Spleen (tissue), 11 donors: ENCODE measurements around the gene SSBP2. TPM values are rescaled to one million over a fixed set of nuclear protein-coding genes. Genes with fewer than 3 reads are reported as not detected.
A peak's percentile ranks its signal among the peaks of the same experiment; 100 is the strongest.

ENCODE experiments used
- DNase-seq: peaks from one replicate; pipeline ENCODE4 v3.0.0-alpha.2; 2020
- H3K27ac ChIP-seq, 8 donors: fragments of 200-600 bp; sonication (generic) in 7 of 8; 1 replicate in 4 of 8; 2 replicates in 4 of 8; pipeline versions ENCODE4 v1.5.0 to v1.8.0; 2016 to 2021; ENCODE audit warnings: inconsistent platforms in 4 of 8, mild to moderate bottlenecking in 4 of 8, moderate library complexity in 1 of 8
- H3K27me3 ChIP-seq, 7 donors: fragments of 200-600 bp; sonication (generic) in 6 of 7; replicated peaks in 1 of 7; 1 replicate in 4 of 7; 2 replicates in 3 of 7; pipeline versions ENCODE4 v1.5.0 to v1.8.0; 2016 to 2021; ENCODE audit warnings: inconsistent platforms in 3 of 7, mild to moderate bottlenecking in 1 of 7
- H3K36me3 ChIP-seq, 6 donors: fragments of 200-600 bp; sonication (generic) in 5 of 6; 1 replicate in 4 of 6; 2 replicates in 2 of 6; pipeline versions ENCODE4 v1.5.0 to v1.8.0; 2016 to 2021; ENCODE audit warnings: inconsistent platforms in 2 of 6
- H3K4me1 ChIP-seq, 6 donors: fragments of 200-600 bp; sonication (generic) in 5 of 6; 1 replicate in 3 of 6; 2 replicates in 3 of 6; pipeline versions ENCODE4 v1.5.0 to v1.8.0; 2016 to 2021; ENCODE audit warnings: inconsistent platforms in 3 of 6
- H3K4me3 ChIP-seq, 8 donors: fragments of 200-600 bp; sonication (generic) in 7 of 8; 1 replicate in 4 of 8; 2 replicates in 4 of 8; pipeline versions ENCODE4 v1.5.0 to v1.8.0; 2016 to 2021; ENCODE audit warnings: inconsistent platforms in 4 of 8, mild to moderate bottlenecking in 4 of 8, moderate library complexity in 2 of 8
- H3K9me3 ChIP-seq, 8 donors: fragments of 200-600 bp; sonication (generic) in 7 of 8; 1 replicate in 4 of 8; 2 replicates in 4 of 8; pipeline versions ENCODE4 v1.5.0 to v1.8.0; 2016 to 2021; ENCODE audit warnings: inconsistent platforms in 4 of 8
- POLR2A ChIP-seq, 3 donors: fragments of 450-650 bp; IDR thresholded peaks; one replicate each; pipeline ENCODE4 v1.5.1; 2017; ENCODE audit warnings: antibody characterized with exemption in 3 of 3, mild to moderate bottlenecking in 1 of 3
- POLR2AphosphoS5 ChIP-seq, 3 donors: sonication (generic); formaldehyde crosslinking; IDR thresholded peaks; one replicate each; pipeline ENCODE4 v1.5.1; 2017; ENCODE audit warnings: antibody characterized with exemption in 3 of 3
- WGBS, 5 donors: extraction: QIAGEN DNeasy Blood & Tissue Kit in 3 of 5; methylation state at CpG; one replicate each; pipeline versions ENCODE4 v1.1.5 to v1.1.7; 2013 to 2018; 5-methylcytosine and 5-hydroxymethylcytosine counted together
- intact Hi-C: fragments of 100-400 bp; cut with DNase I; formaldehyde crosslinking; loops from one replicate; pipeline ENCODE4 v1.15.0; 2023; ENCODE audit warnings: low total_unique reads
- polyA plus RNA-seq, 3 donors: library from polyadenylated mRNA; stranded (reverse); fragments of 200-250 nt; gene quantifications; one replicate each; pipeline ENCODE4 v1.2.1, GENCODE V29; 2013
- total RNA-seq, 7 donors: library from RNA; depleted of rRNA in 3 of 7; stranded (reverse); fragments of >200 nt in 3 of 7; fragmentation: NEBNext Ultra II Directional in 4 of 7; extraction: Animal tissue kit (Norgen Biotek cat#: 25700) in 4 of 7; gene quantifications; one replicate each; pipeline versions ENCODE4 v1.1.0 to v1.2.1, GENCODE V29; 2016 to 2021
- TF ChIP-seq, protein P1 (sequence below), 11 experiments: fragments of 200-600 bp in 7 of 11; fragments of 450-650 bp in 4 of 11; sonication (generic) in 4 of 11; IDR thresholded peaks in 8 of 11; conservative IDR thresholded peaks in 3 of 11; 1 replicate in 7 of 11; 2 replicates in 4 of 11; pipeline versions ENCODE4 v1.4.0 to v1.8.0; 2016 to 2021; ENCODE audit warnings: antibody characterized with exemption in 11 of 11, inconsistent platforms in 4 of 11, mild to moderate bottlenecking in 1 of 11
- donor health status: healthy with polysubstance abuse.
- donor health status: DM: no; HTN: no; CAD: no; lungs with moderate emphysema.
- donor health status: DM: no; HTN: no; CAD: no.
- donor health status: Bipolar disorder and iron deficiency.
- donor health status: healthy.
- donor health status: DM: no; HTN: no; CAD: no.
- donor health status: DM: yes; HTN: yes; CAD: no.

SSBP2 gene
- total and polyA plus RNA-seq, 10 donors: 12.2 to 40.8 (median 29.6) TPM

DNA sequence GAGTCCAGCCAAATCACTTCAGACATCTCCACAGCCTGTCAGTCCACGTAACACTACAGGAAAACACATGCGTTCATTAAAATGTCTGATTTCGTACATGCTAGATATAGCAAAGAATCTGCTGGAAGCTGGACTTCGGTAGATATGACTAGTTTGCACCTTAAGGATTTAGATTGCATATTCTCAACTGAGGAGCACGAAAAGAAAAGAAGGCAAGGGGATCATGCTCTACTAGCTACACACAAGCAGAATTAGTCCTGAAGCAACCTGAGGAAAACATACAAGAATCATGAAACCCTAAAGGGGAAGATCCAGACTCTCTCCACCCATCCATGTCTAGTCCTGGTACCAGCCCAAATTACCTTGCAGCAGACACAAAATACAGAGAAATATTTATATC, 36.1 kb upstream of the SSBP2 start:
- no peak overlapping the region for H3K4me3 ChIP-seq
- H3K9me3 ChIP-seq: no peaks in the 10 kb centered on the region
- H3K36me3 ChIP-seq: no peaks in the 10 kb centered on the region
- intact Hi-C loops: no loop called here
- H3K27ac ChIP-seq: peak overlapping the region in 4 of 8 donors; percentile 2 to 33 (median 18)
- H3K4me1 ChIP-seq: peaks cover 0 to 31% (median 20%) of the 10 kb centered on the region in 6 donors
- DNase-seq: no peak
- TF ChIP-seq POLR2AphosphoS5 (IDR thresholded peaks at IDR 0.05) (no peak), POLR2A (IDR thresholded peaks at IDR 0.05) (no peak)
- TF ChIP-seq, protein P1, sequence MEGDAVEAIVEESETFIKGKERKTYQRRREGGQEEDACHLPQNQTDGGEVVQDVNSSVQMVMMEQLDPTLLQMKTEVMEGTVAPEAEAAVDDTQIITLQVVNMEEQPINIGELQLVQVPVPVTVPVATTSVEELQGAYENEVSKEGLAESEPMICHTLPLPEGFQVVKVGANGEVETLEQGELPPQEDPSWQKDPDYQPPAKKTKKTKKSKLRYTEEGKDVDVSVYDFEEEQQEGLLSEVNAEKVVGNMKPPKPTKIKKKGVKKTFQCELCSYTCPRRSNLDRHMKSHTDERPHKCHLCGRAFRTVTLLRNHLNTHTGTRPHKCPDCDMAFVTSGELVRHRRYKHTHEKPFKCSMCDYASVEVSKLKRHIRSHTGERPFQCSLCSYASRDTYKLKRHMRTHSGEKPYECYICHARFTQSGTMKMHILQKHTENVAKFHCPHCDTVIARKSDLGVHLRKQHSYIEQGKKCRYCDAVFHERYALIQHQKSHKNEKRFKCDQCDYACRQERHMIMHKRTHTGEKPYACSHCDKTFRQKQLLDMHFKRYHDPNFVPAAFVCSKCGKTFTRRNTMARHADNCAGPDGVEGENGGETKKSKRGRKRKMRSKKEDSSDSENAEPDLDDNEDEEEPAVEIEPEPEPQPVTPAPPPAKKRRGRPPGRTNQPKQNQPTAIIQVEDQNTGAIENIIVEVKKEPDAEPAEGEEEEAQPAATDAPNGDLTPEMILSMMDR (IDR thresholded peaks at IDR 0.05 in 8 of 11, conservative IDR thresholded peaks at IDR 0.05 in 3 of 11): no peak
- 51 to 80% (median 58%) methylated on average over 5 of the region's 5 CpGs for WGBS, 5 donors
- no peaks in the 10 kb centered on the region for H3K27me3 ChIP-seq

DNA sequence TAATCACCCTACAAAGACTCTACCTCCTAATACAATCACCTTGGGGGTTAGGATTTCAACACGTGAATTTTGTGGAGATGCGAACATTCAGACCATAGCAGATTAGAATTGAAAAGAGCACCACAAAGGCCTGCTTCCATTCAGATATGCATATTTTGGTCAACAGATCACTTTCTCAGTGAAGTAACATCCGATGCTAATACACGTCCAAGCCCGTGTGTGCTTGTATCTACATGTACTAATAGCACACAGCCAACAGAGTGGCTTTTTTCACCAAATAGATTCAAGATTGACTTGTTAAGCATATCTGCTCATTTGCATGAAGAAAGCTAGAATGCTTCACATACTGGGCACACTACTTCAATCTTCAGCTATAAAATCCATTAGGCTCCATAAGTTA, 35.6 kb upstream of the SSBP2 start:
- TF ChIP-seq POLR2A (IDR thresholded peaks at IDR 0.05): no peak
- no peak for TF ChIP-seq POLR2AphosphoS5 (IDR thresholded peaks at IDR 0.05)
- TF ChIP-seq, protein P1 (IDR thresholded peaks at IDR 0.05 in 8 of 11, conservative IDR thresholded peaks at IDR 0.05 in 3 of 11): no peak
- no peaks in the 10 kb centered on the region for H3K9me3 ChIP-seq
- H3K27ac ChIP-seq: peak overlapping the region in 2 of 8 donors; percentile 2 to 26
- no peaks in the 10 kb centered on the region for H3K27me3 ChIP-seq
- H3K4me3 ChIP-seq: no peak overlapping the region
- intact Hi-C loops: no loop called here
- 90 to 94% (median 91%) methylated on average over 5 of the region's 5 CpGs for WGBS, 5 donors
- no peaks in the 10 kb centered on the region for H3K36me3 ChIP-seq
- H3K4me1 ChIP-seq: peaks cover 0 to 31% (median 20%) of the 10 kb centered on the region in 6 donors
- no peak for DNase-seq

DNA sequence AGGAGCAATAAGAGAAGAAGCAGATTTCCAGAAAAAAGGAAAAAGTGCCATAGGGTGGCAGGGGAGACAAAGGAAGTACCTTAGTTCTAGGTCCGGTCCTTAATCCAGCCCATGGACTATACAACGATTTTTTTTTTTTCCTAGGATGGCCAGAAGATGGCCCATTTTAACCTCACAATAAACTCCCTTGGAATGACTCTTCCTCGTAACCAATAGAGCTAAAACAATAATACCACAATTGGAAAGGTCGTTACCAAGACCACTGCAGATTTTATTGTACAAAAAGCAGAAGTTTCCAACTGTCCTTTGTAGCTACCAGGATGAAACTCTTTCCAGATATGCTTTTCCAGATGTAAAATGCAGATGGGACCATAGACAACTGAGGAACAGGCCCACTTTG, 34.4 kb upstream of the SSBP2 start:
- Histone ChIP-seq H3K27ac (no peak overlapping the region), H3K36me3 (no peaks in the 10 kb centered on the region), H3K27me3 (no peaks in the 10 kb centered on the region), H3K9me3 (no peaks in the 10 kb centered on the region), H3K4me1 (peaks cover 0 to 34% (median 20%) of the 10 kb centered on the region in 6 donors), H3K4me3 (no peak overlapping the region)
- intact Hi-C loops: no loop called here
- DNase-seq: no peak
- 38 to 82% (median 58%) methylated on average over 4 of the region's 4 CpGs for WGBS, 5 donors
- TF ChIP-seq, protein P1 (IDR thresholded peaks at IDR 0.05 in 8 of 11, conservative IDR thresholded peaks at IDR 0.05 in 3 of 11): no peak
- TF ChIP-seq POLR2A (IDR thresholded peaks at IDR 0.05): no peak
- TF ChIP-seq POLR2AphosphoS5 (IDR thresholded peaks at IDR 0.05): no peak

GRCh38 chr5:81783401-81783800, 32.5 kb upstream of the SSBP2 start:
- H3K9me3 ChIP-seq: no peaks in the 10 kb centered on the region
- H3K4me1 ChIP-seq: peaks cover 9 to 53% (median 35%) of the 10 kb centered on the region in 6 donors
- 52 to 69% (median 62%) methylated on average over 3 of the region's 3 CpGs for WGBS, 5 donors
- TF ChIP-seq, protein P1 (IDR thresholded peaks at IDR 0.05 in 8 of 11, conservative IDR thresholded peaks at IDR 0.05 in 3 of 11): no peak
- TF ChIP-seq POLR2A (IDR thresholded peaks at IDR 0.05) (no peak), POLR2AphosphoS5 (IDR thresholded peaks at IDR 0.05) (no peak)
- intact Hi-C loops: no loop called here
- DNase-seq: no peak
- H3K36me3 ChIP-seq: no peaks in the 10 kb centered on the region
- H3K27ac ChIP-seq: no peak overlapping the region
- H3K4me3 ChIP-seq: no peak overlapping the region
- H3K27me3 ChIP-seq: no peaks in the 10 kb centered on the region
